ENCODE data around the gene SLC24A3.

SLC24A3 gene

DNA sequence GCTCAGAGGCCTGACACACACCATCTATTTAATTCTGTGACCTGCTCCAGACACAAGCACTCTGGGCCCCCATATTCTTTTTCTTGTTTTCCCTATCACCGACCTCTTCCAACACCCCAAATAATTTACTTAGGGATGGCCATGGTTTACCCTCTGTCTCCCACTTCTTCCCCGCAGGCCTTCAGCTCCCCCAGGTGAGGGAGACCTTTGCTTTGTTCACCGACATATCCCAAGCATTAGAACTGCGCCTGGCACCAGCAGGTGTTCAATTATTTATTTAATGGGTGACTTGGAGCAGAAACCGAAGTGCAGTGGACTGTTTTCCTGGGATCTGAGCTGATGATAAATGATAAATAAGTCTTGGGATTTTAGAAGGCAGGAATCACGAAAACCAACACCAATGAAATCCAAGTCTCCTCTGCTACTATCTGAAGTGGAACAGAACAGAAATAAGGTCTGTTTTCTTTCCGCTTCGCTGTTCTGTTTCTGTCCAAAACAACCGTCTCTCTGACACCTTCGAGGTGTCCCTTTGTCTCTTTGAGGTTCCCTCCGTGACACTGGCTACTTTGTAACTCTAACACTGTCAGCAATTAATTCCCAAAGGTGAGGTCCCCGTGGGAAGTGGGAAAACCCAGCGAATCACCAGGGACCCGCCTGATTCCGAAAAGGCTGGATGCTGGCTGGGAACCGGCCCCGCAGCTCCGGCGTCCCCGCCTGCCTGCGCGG lies 544.5 kb downstream of the SLC24A3 start:
- no peak for DNase-seq (ENCODE audit: low read depth)
- no peak for TF ChIP-seq CTCF (IDR thresholded peaks at IDR 0.05; ENCODE audit: low read length, missing control alignments)
- peak overlapping the region; percentile 86 for H3K4me3 ChIP-seq (replicated peaks; ENCODE audit: low read depth, low read length)

GRCh38 chr20:19757487-19758132 lies 545.2 kb downstream of the SLC24A3 start:
- peak; percentile 96 for DNase-seq (ENCODE audit: low read depth)
- TF ChIP-seq CTCF (IDR thresholded peaks at IDR 0.05; ENCODE audit: low read length, missing control alignments): no peak
- peak overlapping the region; percentile 86 for H3K4me3 ChIP-seq (replicated peaks; ENCODE audit: low read depth, low read length)

DNA sequence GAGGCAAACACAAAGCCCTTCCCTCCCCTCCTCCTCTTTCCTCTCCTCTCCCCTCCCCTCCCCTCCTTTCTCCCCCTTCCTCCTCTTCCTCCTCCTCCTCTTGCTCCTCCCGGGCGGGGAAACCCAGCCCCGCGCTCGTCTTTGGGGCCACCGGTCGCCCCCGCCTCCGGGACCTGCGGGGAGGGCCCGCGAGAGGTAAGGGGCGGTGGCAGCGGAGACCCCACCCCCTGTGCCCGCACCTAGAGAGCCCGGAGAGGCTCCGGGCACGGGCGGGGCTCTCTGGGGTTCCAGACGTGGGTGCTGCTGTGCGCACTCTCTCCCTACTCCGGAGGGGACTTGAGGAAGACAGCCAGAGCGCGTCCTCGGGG lies 545.7 kb downstream of the SLC24A3 start, which contains the start of gene RIN2:
TSS of gene RIN2 (plus strand) at position 126 of the 368 bp plus-strand sequence. CDS start 131,344 bp downstream, outside the sequence.
- TF ChIP-seq CTCF (IDR thresholded peaks at IDR 0.05; ENCODE audit: low read length, missing control alignments): no peak
- H3K4me3 ChIP-seq (replicated peaks; ENCODE audit: low read depth, low read length): peak within 1 kb of the TSS; percentile 86
- DNase-seq (ENCODE audit: low read depth): no peak

GRCh38 chr20:19758501-19759331 lies 546.3 kb downstream of the SLC24A3 start:
- TF ChIP-seq CTCF (IDR thresholded peaks at IDR 0.05; ENCODE audit: low read length, missing control alignments): no peak

DNA sequence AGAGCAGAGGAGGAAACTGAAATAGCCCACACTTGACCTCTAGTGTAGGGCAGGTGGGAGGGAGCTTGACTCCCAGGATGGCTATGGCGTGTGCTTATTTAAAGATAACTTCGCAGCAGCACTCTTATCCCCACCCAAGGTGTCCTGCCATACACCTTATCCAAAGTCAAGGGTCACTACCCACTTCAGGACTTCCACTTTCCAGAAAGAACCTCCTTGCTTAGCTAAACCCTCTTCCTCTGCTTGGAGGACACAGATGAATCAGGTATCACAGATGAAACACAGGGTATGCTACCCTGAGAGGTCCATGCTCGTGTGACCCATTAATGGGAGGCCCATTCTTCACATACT lies 547.9 kb downstream of the SLC24A3 start:
- H3K4me3 ChIP-seq (replicated peaks; ENCODE audit: low read depth, low read length): no peak overlapping the region
- no peak for TF ChIP-seq CTCF (IDR thresholded peaks at IDR 0.05; ENCODE audit: low read length, missing control alignments)
- DNase-seq (ENCODE audit: low read depth): no peak

More at GRCh38 chr20:19758501-19759331, 546.3 kb downstream of the SLC24A3 start:
- peak overlapping the region; percentile 86 for H3K4me3 ChIP-seq (replicated peaks; ENCODE audit: low read depth, low read length)
- DNase-seq (ENCODE audit: low read depth): peak; percentile 60

- no peak for TF ChIP-seq CTCF (IDR thresholded peaks at IDR 0.05; ENCODE audit: low read length, missing control alignments)
- H3K4me3 ChIP-seq (replicated peaks; ENCODE audit: low read depth, low read length): no peak overlapping the region
- no peak for DNase-seq (ENCODE audit: low read depth)
These were observed 548.9 kb downstream of the SLC24A3 start for GRCh38 chr20:19761326-19761725.

Measured in fibroblast of pulmonary artery (primary cell).